ENCODE data around the gene CLIC3.

Gene CLIC3

DNA sequence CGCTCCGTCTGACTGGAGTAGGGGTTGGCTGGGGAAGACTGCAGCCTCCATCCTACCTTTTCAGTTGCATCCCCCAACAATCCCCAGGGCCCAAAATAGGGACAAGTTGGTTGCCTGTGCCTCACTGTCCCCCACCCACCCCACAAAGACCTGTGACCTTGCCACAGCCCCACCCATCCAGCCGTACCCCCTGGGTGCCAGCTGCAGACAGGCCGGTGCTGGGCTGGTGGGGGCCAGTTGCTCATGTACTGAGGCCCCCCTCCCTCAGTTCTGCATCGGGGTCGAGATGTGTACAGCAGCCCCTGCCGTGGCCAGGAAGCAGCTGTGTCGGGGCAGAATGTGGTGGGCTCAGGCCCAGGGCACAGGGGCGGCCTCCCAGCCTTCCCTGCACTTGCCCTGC lies 13.2 kb downstream of the CLIC3 start:
- DNase-seq, result peak in 12 of 56 donors; percentile 45 to 77 (median 64)

DNA sequence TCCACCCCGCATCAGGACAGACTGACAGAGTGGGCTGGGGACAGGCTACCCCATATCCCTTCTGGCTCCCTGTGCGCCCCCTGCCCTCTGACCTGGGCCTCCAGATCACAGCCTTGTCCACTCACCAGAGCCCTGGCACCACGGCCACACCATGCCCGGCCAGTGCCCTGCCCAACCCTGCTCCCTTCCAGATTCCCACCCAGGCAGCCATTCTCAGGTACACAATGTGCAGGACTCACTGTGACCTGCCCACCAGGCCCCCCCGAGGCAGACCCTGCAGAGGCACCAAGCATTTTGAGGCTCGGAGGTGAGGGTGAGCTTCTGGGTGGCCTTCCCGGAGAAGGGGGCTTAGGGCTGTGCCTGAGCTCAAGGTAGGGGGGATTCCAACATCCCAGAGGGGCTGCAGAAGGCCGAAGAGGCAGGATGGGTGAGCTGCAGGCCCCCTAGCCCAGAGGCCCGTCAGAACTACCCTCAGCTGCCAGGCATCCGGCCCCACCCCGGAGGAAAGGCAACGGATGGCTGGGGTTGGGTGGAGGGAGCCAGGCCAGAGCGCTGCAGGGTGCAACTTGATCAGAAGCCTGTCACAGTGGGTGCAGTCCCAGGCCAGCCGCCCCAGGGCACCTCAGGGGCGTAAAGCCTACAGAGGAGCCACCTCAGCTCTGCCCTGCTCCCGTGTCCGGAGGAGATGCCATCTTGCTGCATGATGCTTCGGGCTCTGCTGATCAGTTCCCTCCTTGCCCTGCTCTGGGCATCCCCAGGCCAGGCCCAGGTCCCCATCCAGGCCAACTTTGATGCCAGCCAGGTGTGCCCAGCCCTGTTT lies 13.9 kb downstream of the CLIC3 start, which contains the start of gene LCNL1:
LCNL1 (plus strand) TSS at position 762 of the 820 bp plus-strand sequence. CDS start 594 bp downstream, outside the sequence.
- peak in 45 of 56 donors; percentile 33 to 89 (median 73) for DNase-seq

DNA sequence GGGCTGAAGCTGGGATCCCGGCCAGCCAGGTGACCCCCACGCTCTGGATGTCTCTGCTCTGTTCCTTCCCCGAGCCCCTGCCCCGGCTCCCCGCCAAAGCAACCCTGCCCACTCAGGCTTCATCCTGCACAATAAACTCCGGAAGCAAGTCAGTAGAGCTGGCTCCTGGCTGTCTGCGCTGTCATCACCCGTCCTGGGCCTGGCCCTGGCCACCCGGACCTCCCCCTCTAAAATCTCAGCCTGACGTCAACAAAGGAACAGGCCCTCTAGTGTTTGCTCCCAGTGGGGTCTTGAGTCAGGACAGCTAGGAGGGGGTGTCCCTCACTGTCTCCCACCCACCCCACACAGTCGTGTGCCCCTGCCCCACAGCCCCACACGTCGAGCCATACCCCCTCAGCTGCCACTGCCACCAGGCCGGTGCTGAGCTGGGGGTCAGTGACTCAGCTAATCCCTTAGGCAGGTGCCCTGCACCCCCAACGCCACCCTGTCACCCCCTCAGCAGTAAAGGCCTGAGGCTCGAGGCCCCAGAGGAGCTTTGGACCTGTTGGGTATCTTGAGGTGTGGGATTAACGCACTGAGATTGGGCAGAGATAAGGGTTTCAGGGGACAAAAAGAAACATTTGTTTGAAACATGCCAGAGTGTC lies 14.7 kb downstream of the CLIC3 start:
- peak in 43 of 56 donors; percentile 29 to 86 (median 65) for DNase-seq

DNA sequence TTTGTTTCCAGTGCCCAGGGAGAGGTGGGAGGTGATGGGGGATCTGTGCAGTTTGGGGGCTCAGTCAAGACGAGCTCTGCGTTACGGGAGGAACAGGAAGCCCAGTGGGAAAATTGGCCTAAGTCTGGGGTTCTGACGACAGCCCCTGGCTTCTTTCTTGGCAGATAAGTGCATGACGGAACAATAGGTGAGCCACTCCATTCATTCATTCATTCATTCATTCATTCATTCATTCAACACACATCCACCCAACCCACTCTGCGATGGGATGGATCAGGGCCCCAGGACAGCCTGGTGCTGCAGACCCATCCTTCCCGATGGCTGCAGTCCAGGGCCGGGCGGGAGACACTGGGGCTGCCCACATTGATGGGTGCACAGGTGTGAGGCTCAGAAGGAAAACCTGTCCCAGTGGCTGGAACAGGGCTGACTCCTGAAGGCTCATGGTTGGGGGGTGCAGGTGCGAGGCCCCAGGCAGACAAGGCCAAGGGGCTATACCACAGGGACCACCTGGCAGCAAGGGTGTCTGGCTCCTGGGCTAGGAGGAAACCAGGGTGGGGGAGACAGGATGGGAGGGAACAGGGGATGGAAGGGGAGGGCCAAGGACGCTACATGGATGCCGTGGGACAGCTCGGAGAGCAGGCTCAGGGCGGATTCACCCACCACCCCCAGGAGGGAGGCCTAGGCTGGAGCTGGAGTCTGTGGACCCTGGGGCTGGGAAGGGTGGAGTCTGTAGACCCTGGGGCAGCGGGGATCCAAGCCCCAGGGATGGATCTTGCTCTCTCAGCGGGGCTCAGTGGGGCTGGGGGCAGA lies 15.5 kb downstream of the CLIC3 start:
- peak in 9 of 56 donors; percentile 30 to 64 (median 52) for DNase-seq

DNA sequence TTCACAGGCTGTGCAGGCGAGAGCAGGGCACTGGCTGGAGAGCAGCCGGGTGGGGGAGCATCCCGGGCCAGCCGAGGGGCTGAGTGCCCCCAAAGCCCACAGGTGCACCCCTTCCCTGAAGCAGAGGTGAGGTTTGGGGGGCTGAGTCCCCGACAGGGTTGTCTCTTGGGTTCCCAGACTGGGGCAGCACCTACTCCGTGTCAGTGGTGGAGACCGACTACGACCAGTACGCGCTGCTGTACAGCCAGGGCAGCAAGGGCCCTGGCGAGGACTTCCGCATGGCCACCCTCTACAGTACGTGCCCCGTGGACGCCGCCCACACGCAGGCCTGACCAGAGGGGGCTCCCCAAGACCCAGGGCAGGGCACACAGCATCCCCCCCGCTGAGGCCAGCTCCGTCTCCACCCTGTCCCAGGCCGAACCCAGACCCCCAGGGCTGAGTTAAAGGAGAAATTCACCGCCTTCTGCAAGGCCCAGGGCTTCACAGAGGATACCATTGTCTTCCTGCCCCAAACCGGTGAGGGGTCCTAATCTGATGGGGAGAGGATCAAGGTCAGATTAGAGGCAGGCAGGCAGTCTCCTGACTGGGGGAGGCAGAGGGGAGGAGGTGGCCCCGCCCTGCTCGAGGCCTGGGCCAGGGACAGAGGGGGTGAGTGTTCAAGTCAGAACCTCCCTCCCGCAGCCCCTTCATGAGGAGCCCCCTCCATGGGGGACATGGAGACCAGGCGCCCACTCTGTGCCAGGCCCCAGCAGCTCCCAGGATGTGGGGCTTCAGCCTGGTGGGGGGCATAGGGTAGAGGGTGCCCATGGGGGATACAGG lies 16.4 kb downstream of the CLIC3 start:
- DNase-seq, result peak in 6 of 56 donors; percentile 28 to 62 (median 50)

DNA sequence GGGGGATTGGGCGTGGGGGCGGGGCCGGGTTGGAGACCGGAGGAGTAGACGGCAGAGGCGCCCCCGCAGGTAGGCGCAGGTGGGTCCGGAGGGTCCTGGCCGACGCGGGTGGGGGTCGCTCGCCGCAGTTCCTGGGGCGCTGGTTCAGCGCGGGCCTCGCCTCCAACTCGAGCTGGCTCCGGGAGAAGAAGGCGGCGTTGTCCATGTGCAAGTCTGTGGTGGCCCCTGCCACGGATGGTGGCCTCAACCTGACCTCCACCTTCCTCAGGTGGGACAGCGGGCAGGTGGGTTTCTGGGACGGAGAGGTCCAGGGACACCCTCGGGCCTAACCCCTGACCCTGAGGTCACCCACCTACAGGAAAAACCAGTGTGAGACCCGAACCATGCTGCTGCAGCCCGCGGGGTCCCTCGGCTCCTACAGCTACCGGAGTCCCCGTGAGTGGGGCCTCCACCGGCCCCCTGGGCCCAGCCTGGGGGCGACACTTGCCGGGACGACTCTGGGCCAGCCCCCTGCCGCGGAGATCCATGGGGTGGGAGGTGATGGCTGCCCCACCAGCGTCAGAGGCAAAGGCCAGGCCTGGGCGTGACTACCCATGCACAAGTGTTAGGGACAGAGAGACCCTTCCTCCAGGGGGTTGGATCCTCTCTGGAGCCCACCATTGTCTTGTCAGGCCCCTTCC lies 17.4 kb downstream of the CLIC3 start:
- peak in 6 of 56 donors; percentile 47 to 70 (median 56) for DNase-seq

DNA sequence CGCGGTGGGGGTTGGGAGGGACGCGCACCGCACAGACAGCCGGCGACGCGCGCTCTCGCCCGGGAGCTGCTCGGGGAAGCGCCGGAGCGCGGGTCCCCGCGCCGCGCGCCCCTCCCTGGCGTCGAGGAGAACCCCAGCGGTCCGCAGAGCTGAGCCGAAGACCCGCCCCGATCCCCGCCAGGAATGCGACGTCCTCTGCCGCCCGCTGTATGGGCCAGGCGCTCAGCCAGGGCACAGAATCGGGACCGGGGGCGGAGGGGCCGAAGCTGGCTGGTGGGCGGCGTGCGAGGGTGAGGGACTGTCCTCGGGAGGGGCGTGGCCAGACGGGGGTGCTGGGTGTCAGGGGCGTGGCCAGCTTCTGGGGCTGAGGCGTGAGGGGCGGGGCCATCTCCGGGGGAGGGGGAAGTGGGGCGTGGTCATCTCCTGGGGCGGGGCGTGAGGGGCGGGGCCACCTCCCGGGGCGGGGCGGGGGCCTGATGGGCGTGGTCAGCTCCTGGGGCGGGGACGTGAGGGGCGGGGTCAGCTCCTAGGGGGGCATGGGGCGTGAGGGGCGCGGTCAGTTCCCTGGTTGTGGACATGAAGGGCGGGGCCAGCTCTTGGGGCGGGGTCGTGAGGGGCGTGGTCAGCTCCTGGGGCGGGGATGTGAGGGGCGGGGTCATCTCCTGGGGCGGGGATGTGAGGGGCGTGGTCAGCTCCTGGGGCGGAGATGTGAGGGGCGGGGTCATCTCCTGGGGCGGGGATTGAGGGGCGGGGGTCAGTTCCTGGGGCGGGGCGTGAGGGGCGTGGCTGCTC lies 18.1 kb downstream of the CLIC3 start:
- DNase-seq, result peak in 54 of 56 donors; percentile 34 to 100 (median 90)

DNA sequence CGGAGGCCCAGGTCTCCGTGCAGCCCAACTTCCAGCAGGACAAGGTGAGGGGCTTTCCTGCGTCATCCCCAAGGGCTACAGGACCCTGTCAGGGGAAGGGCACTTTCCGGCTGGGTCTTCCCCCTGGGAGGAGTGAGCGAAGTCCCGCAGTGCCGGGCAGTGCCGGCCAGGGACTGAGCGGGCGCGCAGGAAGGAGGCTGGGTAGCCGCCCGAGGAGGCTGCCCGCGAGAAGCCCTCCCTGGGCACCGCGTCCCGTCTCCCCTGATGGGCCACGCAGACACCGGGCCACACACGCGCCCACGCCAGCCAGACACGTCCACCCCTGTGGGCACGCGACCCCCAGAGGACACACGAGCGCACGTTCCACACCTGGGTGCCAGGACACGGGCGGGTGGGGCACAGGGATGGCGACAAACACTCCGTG lies 18.7 kb downstream of the CLIC3 start:
- DNase-seq, result peak in 5 of 56 donors; percentile 43 to 80 (median 67)

DNA sequence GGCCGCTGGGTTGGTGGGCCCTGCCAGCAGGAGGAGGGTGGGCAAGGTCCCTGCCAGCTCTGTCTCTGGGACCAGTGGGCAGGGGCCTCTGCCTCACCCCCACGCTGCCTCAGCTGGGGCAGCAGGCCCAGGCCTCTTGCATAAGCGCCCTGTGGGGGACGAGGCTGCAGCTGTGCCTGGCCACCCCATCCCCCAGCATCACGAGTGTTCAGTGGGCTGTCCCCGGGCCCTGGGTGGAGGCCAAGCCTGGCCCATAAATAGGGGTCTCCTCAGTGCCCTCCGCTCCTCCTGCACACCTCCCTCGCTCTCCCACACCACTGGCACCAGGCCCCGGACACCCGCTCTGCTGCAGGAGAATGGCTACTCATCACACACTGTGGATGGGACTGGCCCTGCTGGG lies 19.1 kb downstream of the CLIC3 start, which contains the start of gene PTGDS:
PTGDS (plus strand) TSS at position 282 of the 400 bp plus-strand sequence; CDS start at position 357, 75 bp downstream.
- peak; percentile 49 to 98 (median 94) for DNase-seq

DNA sequence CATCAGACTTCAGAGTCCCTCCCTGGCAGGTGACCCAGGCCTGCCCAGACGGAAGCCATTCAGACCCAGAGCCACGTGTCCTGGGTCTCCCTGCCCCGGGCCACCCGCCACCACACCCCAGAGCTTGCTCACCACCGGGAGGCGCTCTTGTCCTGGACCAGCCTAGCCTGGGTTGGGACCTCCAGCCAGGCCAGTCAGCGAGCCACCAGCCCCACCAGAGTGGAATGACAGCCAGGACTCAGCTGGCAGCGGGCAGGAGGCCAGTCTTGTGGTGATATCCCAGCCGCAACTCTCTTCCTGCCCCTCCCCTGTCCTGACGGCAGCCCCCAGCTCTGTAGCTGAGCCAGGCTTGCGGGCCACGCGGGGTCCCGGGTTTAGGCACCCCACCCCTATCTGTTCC lies 20.7 kb downstream of the CLIC3 start:
- peak in 53 of 56 donors; percentile 19 to 90 (median 75) for DNase-seq

DNA sequence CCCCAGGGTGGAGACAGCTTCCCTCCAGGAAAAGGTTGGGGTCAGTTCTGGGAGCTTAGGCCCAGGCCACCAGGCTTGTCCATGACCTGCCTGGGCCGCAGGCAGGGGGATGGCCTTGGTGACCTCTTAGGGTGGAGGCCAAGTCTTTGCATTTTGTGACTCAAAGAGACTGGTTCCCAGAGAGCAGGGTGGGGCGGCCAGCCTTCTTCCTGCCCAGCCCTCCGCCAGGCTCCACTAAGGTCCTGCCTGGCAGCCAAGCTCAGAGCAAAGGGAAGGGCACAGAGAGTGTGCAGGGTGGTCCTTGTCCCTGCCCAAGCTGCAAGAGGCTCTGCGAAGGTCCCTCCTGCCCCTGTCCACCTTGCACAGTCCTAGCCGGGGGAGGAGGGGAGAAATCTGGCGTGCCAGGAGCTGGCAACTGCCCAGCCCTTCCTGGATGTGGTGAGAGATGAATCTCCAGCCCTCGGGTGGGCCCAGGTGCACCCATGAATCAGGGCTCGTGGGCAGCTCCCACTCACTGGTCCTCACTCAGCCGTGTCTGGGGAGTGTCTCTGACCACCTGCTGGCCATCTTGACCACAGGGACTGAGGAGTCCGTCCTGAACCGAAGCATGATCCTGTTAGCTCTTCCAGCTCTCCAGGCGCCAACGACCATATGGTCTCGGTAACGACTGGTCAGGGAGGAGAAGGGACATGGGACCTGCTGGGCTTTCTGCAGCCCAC lies 21.4 kb downstream of the CLIC3 start:
- no peak for DNase-seq

DNA sequence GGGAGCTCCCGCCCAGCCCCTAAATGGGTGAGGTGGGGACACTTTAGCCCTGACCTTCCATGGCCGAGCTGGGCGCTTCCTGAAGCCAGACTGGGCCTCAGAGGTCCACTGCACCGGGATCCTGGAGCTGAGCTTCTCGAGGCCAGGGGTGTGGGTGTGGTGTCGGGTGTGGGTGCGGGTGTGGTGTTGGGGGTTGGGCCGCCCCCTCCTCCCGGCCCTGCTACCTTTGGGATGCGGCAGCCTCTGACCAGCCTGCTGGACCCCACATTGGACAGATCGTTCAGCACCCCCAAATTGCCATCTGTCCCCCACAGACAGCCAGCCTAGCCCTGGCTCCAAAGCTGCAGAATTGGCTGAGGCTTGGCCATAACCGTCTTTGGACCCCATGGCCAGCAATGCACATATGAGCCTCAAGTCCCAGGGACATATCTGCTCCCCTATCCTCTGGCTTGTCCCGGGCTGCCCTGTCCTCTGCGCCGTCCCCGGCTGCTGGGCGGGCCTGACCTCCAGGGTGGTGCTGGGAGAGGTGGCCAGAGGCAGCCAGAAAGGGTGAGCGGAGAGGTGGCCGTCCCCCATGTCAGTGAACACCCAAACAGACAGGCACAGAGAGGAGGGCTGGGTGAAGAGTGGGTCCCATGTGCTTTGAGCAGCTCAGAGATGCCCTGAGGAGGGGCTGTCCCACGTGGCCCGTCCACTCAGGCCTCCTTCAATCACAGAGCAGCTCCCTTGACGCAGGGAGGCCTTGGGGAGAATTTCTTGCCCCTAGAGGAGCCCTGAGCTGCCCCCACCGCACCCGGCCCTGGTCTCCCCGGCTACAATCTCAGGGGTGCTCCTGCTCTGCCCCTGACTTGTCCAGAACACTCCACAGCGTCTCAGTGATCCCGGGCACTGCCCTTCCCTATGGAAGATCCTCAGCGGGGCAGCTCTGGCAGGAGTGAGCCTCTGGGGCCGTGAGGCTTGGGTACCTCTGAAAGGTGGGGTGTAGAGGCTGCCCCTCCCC lies 22.4 kb downstream of the CLIC3 start:
- no peak for DNase-seq

DNA sequence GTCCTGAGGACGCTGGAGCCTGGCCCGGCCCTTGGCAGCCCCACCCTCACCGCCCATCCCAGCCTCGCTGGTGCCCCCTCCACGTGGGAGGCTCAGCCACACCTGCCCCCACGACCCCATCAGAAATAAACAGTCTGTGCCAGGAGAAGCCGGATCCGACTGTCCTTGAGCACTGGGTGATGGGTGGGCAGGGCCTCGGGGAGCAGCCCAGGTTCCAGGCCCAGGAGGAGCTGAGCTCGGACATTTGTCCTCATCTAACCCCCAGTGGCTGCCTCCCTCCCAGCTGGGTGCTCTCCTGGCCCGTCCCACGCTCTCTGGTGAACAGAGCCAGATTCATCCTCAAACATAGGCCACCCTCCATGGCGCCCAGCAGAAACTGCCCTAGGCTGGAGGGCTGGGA lies 23.6 kb downstream of the CLIC3 start:
- no peak for DNase-seq

DNA sequence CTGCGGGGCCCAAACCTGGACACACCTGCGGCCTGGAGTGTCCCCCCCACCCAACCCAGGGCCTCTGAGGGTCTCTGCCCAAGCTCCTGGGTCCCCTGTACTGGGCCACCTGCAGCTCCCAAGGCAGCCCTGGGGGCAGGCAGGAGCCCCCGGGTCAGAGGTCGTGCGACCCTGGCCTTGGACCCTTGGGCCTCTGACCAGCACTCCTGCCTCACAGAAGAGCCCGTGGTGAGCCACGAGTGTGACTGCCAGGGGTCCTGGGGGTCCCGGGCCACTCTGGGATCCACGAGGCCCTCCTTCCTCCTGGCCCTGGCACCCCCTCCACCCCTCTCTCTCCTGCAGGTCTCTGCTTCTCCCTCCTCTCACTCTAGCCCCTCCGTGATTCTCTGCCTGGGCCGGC lies 24.0 kb downstream of the CLIC3 start:
- no peak for DNase-seq

DNA sequence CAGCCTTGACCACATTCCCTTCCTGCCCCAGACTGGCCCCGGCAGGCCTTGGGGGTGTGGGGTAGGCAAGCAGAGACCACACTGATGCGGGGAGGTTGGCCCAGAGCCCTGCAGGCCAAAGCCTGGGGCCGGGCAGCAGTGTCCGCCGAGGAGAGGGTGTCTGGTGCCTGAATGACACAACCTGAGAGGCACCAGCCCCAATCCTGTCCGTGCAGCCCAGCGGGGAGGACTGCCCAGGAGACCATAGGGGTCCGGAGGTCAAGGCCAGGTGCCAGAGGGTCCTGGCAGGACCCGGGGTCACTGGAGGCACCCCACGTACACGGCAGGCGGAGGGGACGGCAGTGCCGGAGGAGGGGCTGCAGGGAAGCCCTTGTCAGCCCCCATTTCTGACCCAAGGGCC lies 24.6 kb downstream of the CLIC3 start:
- no peak for DNase-seq

DNA sequence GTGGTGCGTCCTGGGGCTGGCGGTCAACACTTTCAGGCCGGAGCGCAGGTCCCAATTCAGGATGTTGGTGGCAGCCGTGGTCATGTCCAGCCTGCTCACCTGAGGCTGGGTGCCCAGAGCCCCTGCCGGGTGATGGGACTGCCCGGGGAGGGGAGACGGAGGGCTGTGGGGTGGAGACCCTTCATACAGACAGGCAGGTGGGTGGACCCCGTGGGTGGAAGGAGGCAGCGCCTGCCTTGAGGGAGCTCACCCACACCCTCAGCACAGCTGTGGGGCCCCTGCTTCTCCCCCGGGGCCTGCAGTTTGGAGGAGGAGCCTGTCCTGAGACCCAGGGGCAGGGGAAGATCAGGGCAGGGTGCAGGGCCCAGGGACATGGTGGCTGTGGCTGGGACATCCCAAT lies 26.0 kb downstream of the CLIC3 start:
- no peak for DNase-seq

DNA sequence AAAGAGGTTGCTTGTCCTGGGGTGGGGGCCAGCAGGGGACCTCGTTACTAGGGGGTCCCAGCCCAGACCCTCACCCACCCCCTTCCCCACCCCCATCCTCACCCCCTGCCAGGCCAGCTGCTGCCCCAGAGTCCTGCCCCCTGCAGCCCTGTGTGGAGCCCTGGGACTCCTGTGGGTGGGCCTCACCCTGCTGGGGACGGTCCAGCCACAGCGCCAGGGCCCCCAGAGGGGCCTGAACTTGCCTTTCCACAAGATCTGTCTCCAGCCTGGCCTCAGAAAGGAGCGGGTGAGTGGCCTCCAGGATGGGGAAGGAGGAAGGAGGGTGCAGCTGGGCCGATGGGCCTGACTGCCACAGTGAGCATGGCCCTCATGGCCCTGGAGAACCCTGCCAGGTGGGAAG lies 26.6 kb downstream of the CLIC3 start:
- DNase-seq, result no peak
